Endothelial cell (in vitro differentiated cells): ENCODE data around the gene PIP5K1A. TPM values are rescaled to one million over a fixed set of nuclear protein-coding genes. Genes with fewer than 3 reads are reported as not detected.

Experiments used
- DNase-seq: peaks from one replicate; pipeline ENCODE4 v3.0.0; 2021; ENCODE audit warnings: low spot score
- H3K27ac Mint-ChIP-seq: one replicate; pipeline ENCODE4 v1.8.0; 2021; ENCODE audit warnings: mixed read lengths, inconsistent platforms; ENCODE audit not compliant: unreplicated experiment
- H3K27me3 Mint-ChIP-seq: one replicate; pipeline ENCODE4 v1.8.0; 2021; ENCODE audit warnings: mild to moderate bottlenecking, moderate library complexity, mixed read lengths, inconsistent platforms; ENCODE audit not compliant: unreplicated experiment
- H3K36me3 Mint-ChIP-seq: one replicate; pipeline ENCODE4 v1.8.0; 2021; ENCODE audit warnings: mild to moderate bottlenecking, low read depth, mixed read lengths, inconsistent platforms; ENCODE audit not compliant: unreplicated experiment
- H3K4me1 Mint-ChIP-seq: one replicate; pipeline ENCODE4 v1.8.0; 2021; ENCODE audit warnings: mild to moderate bottlenecking, mixed read lengths, inconsistent platforms; ENCODE audit not compliant: unreplicated experiment
- H3K4me3 Mint-ChIP-seq: one replicate; pipeline ENCODE4 v1.8.0; 2021; ENCODE audit warnings: mild to moderate bottlenecking, mixed read lengths, inconsistent platforms; ENCODE audit not compliant: unreplicated experiment
- H3K9me3 Mint-ChIP-seq: one replicate; pipeline ENCODE4 v1.8.0; 2021; ENCODE audit warnings: mixed read lengths, inconsistent platforms; ENCODE audit not compliant: unreplicated experiment
- CTCF ChIP-seq: fragments of 200-600 bp; sonication (generic); IDR thresholded peaks from one replicate; pipeline ENCODE4 v1.5.0; 2021; ENCODE audit warnings: antibody characterized with exemption; ENCODE audit not compliant: unreplicated experiment
- total RNA-seq: library from RNA; stranded (reverse); fragmentation: NEBNext Ultra II Directional; extraction: Animal tissue kit (Norgen Biotek cat#: 25700); gene quantifications from one replicate; pipeline ENCODE4 v1.2.1, GENCODE V29; 2021; ENCODE audit not compliant: unreplicated experiment

PIP5K1A gene
- total RNA-seq, 1 donor from 2014 or later = 75.9 TPM

- peaks cover 8% of the 10 kb centered on the region for H3K4me1 Mint-ChIP-seq
- no peak for DNase-seq
- no peaks in the 10 kb centered on the region for H3K9me3 Mint-ChIP-seq
- no peak for TF ChIP-seq CTCF
- H3K27ac Mint-ChIP-seq = peak overlapping the region; percentile 40
- H3K36me3 Mint-ChIP-seq = peaks cover 23% of the 10 kb centered on the region
- H3K27me3 Mint-ChIP-seq = peaks cover 16% of the 10 kb centered on the region
- H3K4me3 Mint-ChIP-seq = peak overlapping the region; percentile 70
These were observed 91.0 kb downstream of the PIP5K1A start for GRCh38 chr1:151289080-151289935.

GRCh38 chr1:151289991-151290708, 91.8 kb downstream of the PIP5K1A start:
- Mint-ChIP-seq H3K9me3 (no peaks in the 10 kb centered on the region), H3K4me3 (no peak overlapping the region), H3K4me1 (peaks cover 14% of the 10 kb centered on the region), H3K27me3 (peaks cover 19% of the 10 kb centered on the region), H3K36me3 (peaks cover 26% of the 10 kb centered on the region), H3K27ac (no peak overlapping the region)
- no peak for DNase-seq
- TF ChIP-seq CTCF = no peak

- no peak overlapping the region for H3K4me3 Mint-ChIP-seq
- H3K4me1 Mint-ChIP-seq = peaks cover 15% of the 10 kb centered on the region
- no peak for DNase-seq
- H3K27me3 Mint-ChIP-seq = peaks cover 19% of the 10 kb centered on the region
- no peaks in the 10 kb centered on the region for H3K9me3 Mint-ChIP-seq
- H3K27ac Mint-ChIP-seq = no peak overlapping the region
- peaks cover 26% of the 10 kb centered on the region for H3K36me3 Mint-ChIP-seq
- TF ChIP-seq CTCF = no peak
These were observed 92.5 kb downstream of the PIP5K1A start for GRCh38 chr1:151290709-151291303.

- TF ChIP-seq CTCF = peak; percentile 24
- peaks cover 21% of the 10 kb centered on the region for H3K36me3 Mint-ChIP-seq
- H3K4me3 Mint-ChIP-seq = no peak overlapping the region
- peaks cover 21% of the 10 kb centered on the region for H3K27me3 Mint-ChIP-seq
- no peak for DNase-seq
- H3K27ac Mint-ChIP-seq = no peak overlapping the region
- no peaks in the 10 kb centered on the region for H3K9me3 Mint-ChIP-seq
- H3K4me1 Mint-ChIP-seq = peaks cover 15% of the 10 kb centered on the region
These were observed 94.1 kb downstream of the PIP5K1A start for GRCh38 chr1:151292207-151293030.
